Left renal cortex interstitium (tissue), 4 donors: Measurements from ENCODE around the gene ZC2HC1C. TPM values are rescaled to one million over a fixed set of nuclear protein-coding genes. Genes with fewer than 3 reads are reported as not detected.
A peak's percentile ranks its signal among the peaks of the same experiment; 100 is the strongest.
"Not testable (repeated sequence)": the region's sequence is repeated elsewhere in the genome, so short reads cannot be mapped to it uniquely, and the experiment has no call there.

ENCODE experiments used
- DNase-seq, 4 donors: peaks; one replicate each; pipeline ENCODE4 v3.0.0-alpha.2; 2013; ENCODE audit warnings: low read depth in 4 of 4, low spot score in 2 of 4, missing footprints in 1 of 4
- polyA plus RNA-seq, 4 donors: library from polyadenylated mRNA; unstranded; fragments of 120-200 nt; gene quantifications; one replicate each; pipeline ENCODE4 v1.2.1, GENCODE V29; 2013; ENCODE audit not compliant: insufficient read length in 4 of 4

The ZC2HC1C gene
- polyA plus RNA-seq, 4 donors = 7.1 to 10.8 (median 7.2) TPM

GRCh38 chr14:75090353-75090752 lies 20.9 kb downstream of the ZC2HC1C start:
- no peak for DNase-seq

- DNase-seq = no peak
Measured at GRCh38 chr14:75091251-75091650, 21.8 kb downstream of the ZC2HC1C start.

- no peak for DNase-seq
Measured at GRCh38 chr14:75092698-75093097, 23.3 kb downstream of the ZC2HC1C start.

GRCh38 chr14:75094896-75095295 lies 25.5 kb downstream of the ZC2HC1C start:
- DNase-seq = no peak

- no peak for DNase-seq
Measured at GRCh38 chr14:75095690-75096089, 26.2 kb downstream of the ZC2HC1C start.

- DNase-seq = no peak
Measured at GRCh38 chr14:75096959-75097358, 27.5 kb downstream of the ZC2HC1C start.

- DNase-seq = no peak
Measured at GRCh38 chr14:75098212-75098611, 28.8 kb downstream of the ZC2HC1C start.

- no peak for DNase-seq
Measured at GRCh38 chr14:75098682-75099081, 29.2 kb downstream of the ZC2HC1C start.

- no peak for DNase-seq
Measured at GRCh38 chr14:75101491-75101890, 32.0 kb downstream of the ZC2HC1C start.

GRCh38 chr14:75107186-75107585 lies 37.7 kb downstream of the ZC2HC1C start:
- DNase-seq = no peak

GRCh38 chr14:75109877-75110276 lies 40.4 kb downstream of the ZC2HC1C start:
- no peak for DNase-seq

GRCh38 chr14:75113932-75114539 lies 44.6 kb downstream of the ZC2HC1C start:
- no peak for DNase-seq

GRCh38 chr14:75119056-75119455 lies 49.6 kb downstream of the ZC2HC1C start:
- DNase-seq = no peak

GRCh38 chr14:75120541-75121291 lies 51.3 kb downstream of the ZC2HC1C start:
- no peak for DNase-seq

GRCh38 chr14:75121552-75121951 lies 52.1 kb downstream of the ZC2HC1C start:
- DNase-seq = no peak

GRCh38 chr14:75123991-75124390 lies 54.5 kb downstream of the ZC2HC1C start:
- no peak for DNase-seq

GRCh38 chr14:75125617-75126016 lies 56.2 kb downstream of the ZC2HC1C start:
- no peak for DNase-seq

- no peak for DNase-seq
Measured at GRCh38 chr14:75126121-75126544, 56.7 kb downstream of the ZC2HC1C start.

- DNase-seq = peak; percentile 80 to 90 (median 85)
Measured at GRCh38 chr14:75126679-75127473, 57.4 kb downstream of the ZC2HC1C start, which contains the start of gene NEK9. NEK9 (minus strand) TSS chr14:75127048; CDS start chr14:75126921, 127 bp downstream.

- not testable (repeated sequence) for DNase-seq
Measured at GRCh38 chr14:75127474-75127820, 58.0 kb downstream of the ZC2HC1C start.

GRCh38 chr14:75127903-75128595 lies 58.6 kb downstream of the ZC2HC1C start:
- DNase-seq = no peak
